Chondrocyte (in vitro differentiated cells): Measurements from ENCODE around the gene GALNS. TPM values are rescaled to one million over a fixed set of nuclear protein-coding genes. Genes with fewer than 3 reads are reported as not detected.
"Not testable (repeated sequence)": the region's sequence is repeated elsewhere in the genome, so short reads cannot be mapped to it uniquely, and the experiment has no call there.

Source experiments
- DNase-seq: peaks from one replicate; pipeline ENCODE4 v3.0.0; 2021; ENCODE audit warnings: mixed read lengths, low spot score
- H3K27ac Mint-ChIP-seq: one replicate; pipeline ENCODE4 v1.8.0; 2021; ENCODE audit warnings: mild to moderate bottlenecking, moderate library complexity, mixed read lengths; ENCODE audit not compliant: unreplicated experiment
- H3K27me3 Mint-ChIP-seq: 2 replicates; pipeline ENCODE4 v1.8.0; 2021; ENCODE audit warnings: low read depth, mixed read lengths
- H3K36me3 Mint-ChIP-seq: 2 replicates; pipeline ENCODE4 v1.8.0; 2021; ENCODE audit warnings: low read depth, mixed read lengths
- H3K4me1 Mint-ChIP-seq: 2 replicates; pipeline ENCODE4 v1.8.0; 2021; ENCODE audit warnings: low read depth, mild to moderate bottlenecking, mixed read lengths
- H3K4me3 Mint-ChIP-seq: one replicate; pipeline ENCODE4 v1.8.0; 2021; ENCODE audit warnings: mild to moderate bottlenecking, moderate library complexity, mixed read lengths; ENCODE audit not compliant: unreplicated experiment
- H3K9me3 Mint-ChIP-seq: 2 replicates; pipeline ENCODE4 v1.8.0; 2021; ENCODE audit warnings: low read depth, mixed read lengths
- CTCF ChIP-seq: fragments of 200-600 bp; sonication (generic); IDR thresholded peaks from 2 replicates; pipeline ENCODE4 v1.5.0; 2021; ENCODE audit warnings: antibody characterized with exemption, mild to moderate bottlenecking, moderate library complexity
- total RNA-seq: library from RNA; stranded (reverse); gene quantifications from 3 replicates; pipeline ENCODE4 v1.2.1, GENCODE V29; 2021

The GALNS gene
- total RNA-seq, 1 donor from 2014 or later = 34.1 TPM

GRCh38 chr16:88775825-88776224, 80.9 kb downstream of the GALNS start:
- TF ChIP-seq CTCF = no peak
- Mint-ChIP-seq H3K27ac (no peak overlapping the region), H3K27me3 (no peaks in the 10 kb centered on the region), H3K9me3 (no peaks in the 10 kb centered on the region), H3K36me3 (no peaks in the 10 kb centered on the region), H3K4me3 (no peak overlapping the region), H3K4me1 (peaks cover 76% of the 10 kb centered on the region)
- DNase-seq = no peak

- no peak overlapping the region for H3K27ac Mint-ChIP-seq
These were observed 82.0 kb downstream of the GALNS start for GRCh38 chr16:88774544-88775393.

GRCh38 chr16:88773812-88774291, 82.9 kb downstream of the GALNS start:
- no peak for DNase-seq
- Mint-ChIP-seq H3K9me3 (no peaks in the 10 kb centered on the region), H3K4me3 (peak overlapping the region; percentile 53), H3K27ac (peak overlapping the region; percentile 86), H3K27me3 (no peaks in the 10 kb centered on the region), H3K4me1 (peaks cover 78% of the 10 kb centered on the region), H3K36me3 (no peaks in the 10 kb centered on the region)
- no peak for TF ChIP-seq CTCF

More at GRCh38 chr16:88774544-88775393, 82.0 kb downstream of the GALNS start:
- H3K36me3 Mint-ChIP-seq = no peaks in the 10 kb centered on the region
- no peak overlapping the region for H3K4me3 Mint-ChIP-seq
- no peak for TF ChIP-seq CTCF
- H3K4me1 Mint-ChIP-seq = peaks cover 76% of the 10 kb centered on the region
- no peaks in the 10 kb centered on the region for H3K27me3 Mint-ChIP-seq
- no peaks in the 10 kb centered on the region for H3K9me3 Mint-ChIP-seq
- no peak for DNase-seq

- no peak for TF ChIP-seq CTCF
- Mint-ChIP-seq H3K27me3 (no peaks in the 10 kb centered on the region), H3K36me3 (no peaks in the 10 kb centered on the region), H3K27ac (peak overlapping the region; percentile 98), H3K4me1 (peaks cover 80% of the 10 kb centered on the region), H3K4me3 (peak overlapping the region; percentile 56), H3K9me3 (no peaks in the 10 kb centered on the region)
- DNase-seq = no peak
These were observed 83.6 kb downstream of the GALNS start for GRCh38 chr16:88772871-88773811.

- H3K4me3 Mint-ChIP-seq, H3K27me3 Mint-ChIP-seq, H3K9me3 Mint-ChIP-seq, H3K36me3 Mint-ChIP-seq, DNase-seq: not testable (repeated sequence)
- H3K27ac Mint-ChIP-seq = peak overlapping the region; percentile 32
- H3K4me1 Mint-ChIP-seq = peaks cover 86% of the 10 kb centered on the region
These were observed 85.0 kb downstream of the GALNS start for GRCh38 chr16:88771781-88772180.
